Measurements from ENCODE around the gene RAPSN.

RAPSN gene

GRCh38 chr11:47390422-47390760 lies 58.5 kb downstream of the RAPSN start:
- DNase-seq (ENCODE audit: low read depth): no peak

GRCh38 chr11:47389577-47390421 lies 59.1 kb downstream of the RAPSN start:
- DNase-seq (ENCODE audit: low read depth): no peak

GRCh38 chr11:47388697-47389576 lies 60.0 kb downstream of the RAPSN start:
- DNase-seq (ENCODE audit: low read depth): no peak

- DNase-seq (ENCODE audit: low read depth): no peak
Observed at GRCh38 chr11:47387944-47388696, 60.8 kb downstream of the RAPSN start.

Data from activated T-cell treated with anti-CD3 and anti-CD28 coated beads for 48 hours (primary cell).